ENCODE results near the gene TBC1D1. TPM values are rescaled to one million over a fixed set of nuclear protein-coding genes. Genes with fewer than 3 reads are reported as not detected.
A peak's percentile ranks its signal among the peaks of the same experiment; 100 is the strongest.

Gene TBC1D1
- total RNA-seq, 1 donor from 2014 or later = 78.9 TPM

GRCh38 chr4:38181286-38181685 lies 290.4 kb downstream of the TBC1D1 start:
- Mint-ChIP-seq H3K4me1 (peaks cover 22% of the 10 kb centered on the region), H3K27ac (peak overlapping the region; percentile 44), H3K9me3 (peaks cover 11% of the 10 kb centered on the region), H3K36me3 (no peaks in the 10 kb centered on the region), H3K27me3 (ENCODE audit: low read depth) (no peaks in the 10 kb centered on the region), H3K4me3 (no peak overlapping the region)
- TF ChIP-seq CTCF (IDR thresholded peaks at IDR 0.05; ENCODE audit: unreplicated experiment) = no peak
- DNase-seq (ENCODE audit: low spot score in 2 of 2, unreplicated experiment in 2 of 2) = no peak

- H3K4me3 Mint-ChIP-seq = no peak overlapping the region
- peaks cover 22% of the 10 kb centered on the region for H3K4me1 Mint-ChIP-seq
- H3K27ac Mint-ChIP-seq = no peak overlapping the region
- no peaks in the 10 kb centered on the region for H3K36me3 Mint-ChIP-seq
- peaks cover 11% of the 10 kb centered on the region for H3K9me3 Mint-ChIP-seq
- H3K27me3 Mint-ChIP-seq (ENCODE audit: low read depth) = no peaks in the 10 kb centered on the region
- TF ChIP-seq CTCF (IDR thresholded peaks at IDR 0.05; ENCODE audit: unreplicated experiment) = no peak
- no peak for DNase-seq (ENCODE audit: low spot score in 2 of 2, unreplicated experiment in 2 of 2)
These were observed 291.6 kb downstream of the TBC1D1 start for GRCh38 chr4:38182334-38182998.

- no peak for DNase-seq (ENCODE audit: low spot score in 2 of 2, unreplicated experiment in 2 of 2)
- no peak overlapping the region for H3K27ac Mint-ChIP-seq
- TF ChIP-seq CTCF (IDR thresholded peaks at IDR 0.05; ENCODE audit: unreplicated experiment) = no peak
- H3K9me3 Mint-ChIP-seq = peaks cover 15% of the 10 kb centered on the region
- H3K27me3 Mint-ChIP-seq (ENCODE audit: low read depth) = no peaks in the 10 kb centered on the region
- H3K36me3 Mint-ChIP-seq = no peaks in the 10 kb centered on the region
- peaks cover 15% of the 10 kb centered on the region for H3K4me1 Mint-ChIP-seq
- H3K4me3 Mint-ChIP-seq = no peak overlapping the region
These were observed 293.5 kb downstream of the TBC1D1 start for GRCh38 chr4:38184404-38184803.

- no peak for DNase-seq (ENCODE audit: low spot score in 2 of 2, unreplicated experiment in 2 of 2)
- Mint-ChIP-seq H3K27me3 (ENCODE audit: low read depth) (no peaks in the 10 kb centered on the region), H3K4me1 (peaks cover 13% of the 10 kb centered on the region), H3K9me3 (peaks cover 15% of the 10 kb centered on the region), H3K36me3 (no peaks in the 10 kb centered on the region), H3K27ac (no peak overlapping the region), H3K4me3 (no peak overlapping the region)
- no peak for TF ChIP-seq CTCF (IDR thresholded peaks at IDR 0.05; ENCODE audit: unreplicated experiment)
These were observed 294.7 kb downstream of the TBC1D1 start for GRCh38 chr4:38185406-38186144.

GRCh38 chr4:38188136-38188535 lies 297.3 kb downstream of the TBC1D1 start:
- peaks cover 19% of the 10 kb centered on the region for H3K4me1 Mint-ChIP-seq

More at GRCh38 chr4:38188136-38188535, 297.3 kb downstream of the TBC1D1 start:
- DNase-seq (ENCODE audit: low spot score in 2 of 2, unreplicated experiment in 2 of 2) = no peak
- Mint-ChIP-seq H3K27me3 (ENCODE audit: low read depth) (peaks cover 3% of the 10 kb centered on the region), H3K9me3 (peaks cover 7% of the 10 kb centered on the region), H3K4me3 (no peak overlapping the region), H3K36me3 (no peaks in the 10 kb centered on the region), H3K27ac (no peak overlapping the region)
- TF ChIP-seq CTCF (IDR thresholded peaks at IDR 0.05; ENCODE audit: unreplicated experiment) = no peak

Measured in mesothelial cell of epicardium (in vitro differentiated cells).